NB4 (cell line): ENCODE measurements around the gene WDR83.

Experiments
- MYC ChIP-seq: IDR thresholded peaks from 2 replicates; pipeline ENCODE4 v1.6.1; 2011; ENCODE audit warnings: low read depth, low read length
- POLR2A ChIP-seq: IDR thresholded peaks from 2 replicates; pipeline ENCODE4 v1.6.1; 2011; ENCODE audit warnings: mild to moderate bottlenecking; ENCODE audit not compliant: insufficient read length; ENCODE audit errors: extremely low read depth
- TF ChIP-seq, protein P1 (sequence below): IDR thresholded peaks from one replicate; pipeline ENCODE4 v1.5.1; 2012; ENCODE audit warnings: low read depth, low read length
- TF ChIP-seq, protein P2 (sequence below): IDR thresholded peaks from 2 replicates; pipeline ENCODE4 v1.6.1; 2011; ENCODE audit warnings: low read depth, low read length

DNA sequence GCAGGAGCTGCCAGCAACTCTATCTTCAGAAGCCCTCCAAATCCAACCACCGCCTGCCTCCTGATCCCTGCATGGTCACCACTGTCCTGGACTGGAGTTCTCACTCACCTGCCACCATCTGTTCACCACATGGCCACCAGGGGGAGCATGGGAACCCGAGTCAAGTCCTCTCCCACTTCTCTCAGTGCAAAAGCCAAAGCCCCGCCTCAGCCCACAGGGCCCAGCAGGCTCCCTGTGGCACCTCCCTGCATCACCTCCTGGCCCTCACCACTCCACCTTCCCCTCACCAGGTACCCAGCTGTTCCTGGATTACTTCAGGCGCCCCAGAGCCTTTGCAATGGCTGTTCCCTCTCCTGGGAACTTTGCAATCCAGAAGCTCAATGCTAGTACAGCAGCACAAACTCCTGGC, 9.8 kb downstream of the WDR83 start:
- TF ChIP-seq, protein P1, sequence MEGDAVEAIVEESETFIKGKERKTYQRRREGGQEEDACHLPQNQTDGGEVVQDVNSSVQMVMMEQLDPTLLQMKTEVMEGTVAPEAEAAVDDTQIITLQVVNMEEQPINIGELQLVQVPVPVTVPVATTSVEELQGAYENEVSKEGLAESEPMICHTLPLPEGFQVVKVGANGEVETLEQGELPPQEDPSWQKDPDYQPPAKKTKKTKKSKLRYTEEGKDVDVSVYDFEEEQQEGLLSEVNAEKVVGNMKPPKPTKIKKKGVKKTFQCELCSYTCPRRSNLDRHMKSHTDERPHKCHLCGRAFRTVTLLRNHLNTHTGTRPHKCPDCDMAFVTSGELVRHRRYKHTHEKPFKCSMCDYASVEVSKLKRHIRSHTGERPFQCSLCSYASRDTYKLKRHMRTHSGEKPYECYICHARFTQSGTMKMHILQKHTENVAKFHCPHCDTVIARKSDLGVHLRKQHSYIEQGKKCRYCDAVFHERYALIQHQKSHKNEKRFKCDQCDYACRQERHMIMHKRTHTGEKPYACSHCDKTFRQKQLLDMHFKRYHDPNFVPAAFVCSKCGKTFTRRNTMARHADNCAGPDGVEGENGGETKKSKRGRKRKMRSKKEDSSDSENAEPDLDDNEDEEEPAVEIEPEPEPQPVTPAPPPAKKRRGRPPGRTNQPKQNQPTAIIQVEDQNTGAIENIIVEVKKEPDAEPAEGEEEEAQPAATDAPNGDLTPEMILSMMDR, result peak; percentile 79
- TF ChIP-seq MYC (no peak; the same call in 1 of the 2 replicates), POLR2A (no peak)
- TF ChIP-seq, protein P2, sequence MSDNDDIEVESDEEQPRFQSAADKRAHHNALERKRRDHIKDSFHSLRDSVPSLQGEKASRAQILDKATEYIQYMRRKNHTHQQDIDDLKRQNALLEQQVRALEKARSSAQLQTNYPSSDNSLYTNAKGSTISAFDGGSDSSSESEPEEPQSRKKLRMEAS, result peak; percentile 81
